NCI-H2107 treated with DMSO at 0.1 percent for 48 hours (cell line): Measurements from ENCODE around the gene ZNF319.
"Not testable (repeated sequence)": the region's sequence is repeated elsewhere in the genome, so short reads cannot be mapped to it uniquely, and the experiment has no call there.

ENCODE experiments used
- DNase-seq: peaks from one replicate; lab custom pipeline; 2025; ENCODE audit not compliant: unreplicated experiment; lab: John Stamatoyannopoulos, UW

ZNF319 gene

DNA sequence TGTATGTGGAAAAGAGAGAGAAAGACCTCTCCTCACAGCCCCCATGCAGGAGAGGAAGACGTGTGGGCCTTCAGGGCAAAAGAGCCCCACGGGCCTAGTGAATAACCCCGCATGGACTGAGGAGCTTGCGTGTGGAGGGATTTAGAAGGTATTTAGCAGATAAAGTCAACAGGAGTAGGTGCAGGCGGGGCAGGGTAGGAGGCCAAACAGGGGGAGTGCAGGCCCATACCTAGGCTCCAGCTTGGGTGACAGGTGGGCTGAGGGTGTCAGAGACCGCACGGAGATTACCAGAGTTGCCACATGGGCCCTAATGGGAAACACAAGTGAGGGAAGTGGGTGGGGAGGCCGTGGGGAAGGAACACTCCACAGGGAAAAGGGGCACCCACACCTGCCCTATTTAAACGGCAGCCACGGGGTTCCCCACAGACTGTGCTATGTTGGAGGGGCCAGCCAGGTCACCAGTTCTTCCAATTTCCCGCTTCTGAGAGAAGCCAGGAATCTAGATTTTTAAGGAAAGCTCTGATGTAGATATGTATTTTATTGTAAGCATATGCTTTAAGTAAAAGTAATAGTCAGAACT lies 21.4 kb downstream of the ZNF319 start:
- no peak for DNase-seq

DNA sequence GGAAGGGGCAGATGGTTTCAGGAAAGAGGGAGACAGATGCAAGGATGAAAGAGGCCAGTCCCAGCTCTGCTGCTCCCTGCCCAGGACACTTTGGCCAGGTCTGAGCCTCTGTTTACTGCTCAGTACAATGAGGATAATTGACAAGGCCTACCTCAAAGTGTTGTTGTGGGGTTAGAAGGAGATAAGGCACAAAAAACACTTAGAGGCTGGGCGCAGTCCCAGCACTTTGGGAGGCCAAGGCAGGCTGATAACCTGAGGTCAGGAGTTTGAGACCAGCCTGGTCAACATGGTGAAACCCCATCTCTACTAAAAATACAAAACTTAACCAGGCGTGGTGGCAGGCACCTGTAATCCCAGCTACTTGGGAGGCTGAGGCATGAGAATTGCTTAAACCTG lies 22.4 kb downstream of the ZNF319 start:
- DNase-seq: not testable (repeated sequence)

GRCh38 chr16:57977418-57978069 lies 22.9 kb downstream of the ZNF319 start:
- DNase-seq: no peak

DNA sequence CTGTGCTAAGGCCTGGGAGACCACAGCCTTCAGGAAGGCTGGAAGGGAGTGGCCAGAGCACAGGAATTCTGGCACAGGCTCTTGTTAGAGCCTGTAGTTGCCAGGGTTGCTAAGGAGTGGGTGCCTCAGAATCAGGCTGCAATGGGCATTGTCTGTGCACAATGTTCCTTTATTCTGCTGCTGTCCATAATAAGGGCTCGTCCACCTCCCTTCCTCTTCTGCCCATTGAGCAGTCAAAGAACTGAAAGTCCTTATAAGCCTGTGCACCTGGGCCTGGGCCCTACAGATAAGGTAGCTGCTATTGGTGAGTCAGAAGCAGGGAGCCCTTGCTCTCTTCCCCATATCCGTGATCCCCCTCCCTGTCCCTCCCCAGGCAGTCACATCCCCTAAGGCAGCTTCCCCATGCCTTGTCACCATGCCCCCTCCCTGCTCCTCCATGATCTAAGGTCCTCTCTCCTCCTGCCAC lies 24.1 kb downstream of the ZNF319 start:
- no peak for DNase-seq

GRCh38 chr16:57972306-57972705 lies 28.2 kb downstream of the ZNF319 start:
- no peak for DNase-seq

GRCh38 chr16:57971848-57972247 lies 28.6 kb downstream of the ZNF319 start:
- DNase-seq: no peak

GRCh38 chr16:57970970-57971369 lies 29.5 kb downstream of the ZNF319 start, which contains the start of gene CNGB1:
Gene CNGB1, minus strand, starts transcription at chr16:57971128. Its CDS starts 3,842 bp downstream, at chr16:57967286.
- DNase-seq: no peak

DNA sequence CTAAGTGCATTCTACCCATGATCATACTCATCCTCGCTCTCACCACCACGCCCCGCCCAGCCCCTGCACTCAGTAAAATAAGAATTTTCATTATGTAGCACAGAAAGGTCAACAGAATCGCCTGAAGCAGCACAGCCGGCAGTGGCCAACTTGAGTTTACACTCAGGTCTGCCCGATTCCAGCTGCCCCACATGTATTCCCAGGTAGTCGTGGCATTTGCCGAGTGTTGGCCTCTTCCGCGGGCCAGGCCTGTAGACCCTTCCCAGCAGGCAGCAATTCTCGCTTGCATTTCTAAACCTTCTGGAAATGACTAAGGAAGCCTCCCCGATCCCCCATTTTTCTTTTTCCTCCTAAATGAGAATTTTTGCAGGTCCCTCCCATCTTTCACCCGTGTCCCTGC lies 30.2 kb downstream of the ZNF319 start:
- no peak for DNase-seq

DNA sequence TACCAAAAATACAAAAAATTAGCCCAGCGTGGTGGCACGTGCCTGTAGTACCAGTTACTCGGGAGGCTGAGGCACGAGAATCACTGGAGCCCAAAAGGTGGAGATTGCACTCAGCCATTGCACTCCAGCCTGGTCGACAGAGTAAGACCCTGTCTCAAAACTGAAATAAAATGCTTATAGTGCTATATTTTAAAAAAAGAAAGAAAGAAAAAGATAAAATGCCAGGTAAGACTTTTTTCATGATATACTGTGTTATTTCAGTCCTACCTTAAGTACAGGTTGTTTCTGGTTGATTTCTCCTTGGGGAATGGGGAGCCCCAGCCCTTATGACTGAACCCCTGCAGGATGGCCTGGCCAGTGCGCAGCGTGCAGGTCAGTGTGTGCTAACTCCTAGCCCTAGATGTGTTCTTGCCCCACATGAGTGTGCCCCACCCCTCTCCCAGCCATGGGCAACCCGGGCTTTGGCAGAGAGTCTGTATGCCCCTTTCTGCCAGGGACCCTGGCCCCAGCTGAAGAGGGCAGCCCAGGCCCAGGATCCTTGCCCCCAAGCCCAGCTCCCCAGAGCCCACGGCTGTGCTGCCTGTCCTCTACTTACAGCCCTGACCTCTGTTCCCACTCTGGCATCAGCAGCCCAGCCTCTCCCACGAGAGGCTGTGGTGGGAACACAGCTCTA lies 30.9 kb downstream of the ZNF319 start:
- no peak for DNase-seq

GRCh38 chr16:57967916-57968315 lies 32.6 kb downstream of the ZNF319 start:
- DNase-seq: no peak

DNA sequence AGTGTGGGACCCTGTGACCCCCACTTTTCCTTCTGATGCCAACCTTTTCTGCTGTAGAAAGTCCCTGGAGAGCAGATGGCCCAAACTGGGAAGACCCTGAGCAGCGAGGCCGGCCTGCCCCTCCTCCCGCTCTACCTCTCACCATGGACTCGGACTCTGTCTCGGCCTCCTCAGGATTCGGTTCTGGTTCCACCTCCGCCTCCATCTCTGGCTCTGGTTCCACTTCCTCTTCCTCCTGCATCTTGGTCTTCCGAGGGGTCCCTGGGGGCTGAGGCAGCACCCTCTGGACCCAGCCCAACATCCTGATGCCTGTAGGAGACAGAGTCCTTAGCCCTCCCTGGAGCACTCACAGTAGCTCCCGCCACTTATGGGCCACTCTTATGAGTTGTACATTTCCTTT lies 33.5 kb downstream of the ZNF319 start:
- DNase-seq: no peak

- DNase-seq: no peak
Measured at GRCh38 chr16:57966204-57966771, 34.2 kb downstream of the ZNF319 start.

DNA sequence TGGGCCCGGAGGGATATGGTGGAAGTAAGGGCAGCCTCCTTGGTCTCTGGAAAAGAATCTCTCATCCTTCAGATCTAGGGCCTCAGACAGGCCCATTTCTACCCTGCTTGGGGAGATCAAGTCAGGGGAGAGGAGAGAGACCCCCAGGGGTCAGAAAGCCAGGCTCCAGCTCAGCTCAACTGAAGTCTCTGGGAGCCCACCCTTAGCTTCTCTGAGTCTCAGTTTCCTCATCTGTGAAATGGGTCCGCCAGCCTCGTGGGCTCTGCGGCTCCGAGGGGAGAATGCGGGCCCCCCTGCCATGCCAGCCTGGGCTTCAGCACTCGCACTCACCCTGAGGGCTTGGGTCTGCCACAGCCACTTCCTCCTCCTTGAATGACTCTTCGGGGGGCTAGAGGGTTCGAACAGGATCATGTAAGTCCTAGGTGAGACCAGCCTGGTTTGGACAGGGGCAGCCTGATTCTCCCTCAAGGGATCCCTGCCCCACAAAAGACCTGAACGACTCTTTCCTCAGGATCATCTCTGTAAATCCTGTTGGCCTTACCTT lies 36.2 kb downstream of the ZNF319 start:
- DNase-seq: no peak

- DNase-seq: no peak
Measured at GRCh38 chr16:57962756-57963155, 37.7 kb downstream of the ZNF319 start.

GRCh38 chr16:57962046-57962445 lies 38.4 kb downstream of the ZNF319 start:
- DNase-seq: no peak

- DNase-seq: no peak
Measured at GRCh38 chr16:57961538-57961937, 38.9 kb downstream of the ZNF319 start.

GRCh38 chr16:57960826-57961472 lies 39.5 kb downstream of the ZNF319 start:
- no peak for DNase-seq

DNA sequence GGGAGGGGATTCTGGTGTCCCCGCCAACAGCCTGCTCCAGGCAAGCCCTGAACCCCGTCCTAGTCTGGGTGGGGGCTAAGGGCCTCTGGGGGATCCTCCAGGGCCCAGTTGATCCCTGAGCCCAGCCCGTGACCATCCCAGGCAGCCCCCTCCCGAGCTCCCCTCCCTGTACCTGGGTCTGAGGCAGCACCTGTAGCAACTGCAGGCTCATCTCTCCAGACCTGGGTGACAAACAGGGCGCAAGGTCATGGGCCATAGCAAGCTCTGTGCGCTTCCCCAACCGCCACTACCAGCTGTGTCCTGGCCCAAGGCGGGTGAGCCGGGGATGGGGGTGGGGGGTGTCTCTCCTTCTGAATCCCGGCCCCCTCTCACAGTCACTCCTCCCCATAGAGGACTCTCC lies 40.2 kb downstream of the ZNF319 start:
- DNase-seq: no peak

GRCh38 chr16:57959804-57960203 lies 40.7 kb downstream of the ZNF319 start:
- no peak for DNase-seq

DNA sequence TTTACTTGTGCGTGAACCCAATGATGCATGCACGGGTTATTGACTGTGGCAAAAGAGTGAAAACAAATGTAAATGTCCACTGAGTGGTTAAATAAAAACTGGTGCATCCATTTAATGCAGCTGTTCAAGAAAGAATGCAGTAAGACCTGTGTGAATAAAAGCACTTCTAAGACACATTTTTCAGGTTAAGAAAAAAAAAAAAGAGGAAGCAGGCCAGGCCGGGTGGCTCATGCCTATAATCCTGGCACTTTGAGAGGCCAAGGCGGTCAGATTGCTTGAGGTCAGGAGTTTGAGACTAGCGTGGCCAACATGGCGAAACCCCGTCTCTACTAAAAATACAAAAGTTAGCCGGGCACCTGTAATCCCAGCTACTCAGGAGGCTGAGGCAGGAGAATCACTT lies 41.4 kb downstream of the ZNF319 start:
- DNase-seq: no peak

DNA sequence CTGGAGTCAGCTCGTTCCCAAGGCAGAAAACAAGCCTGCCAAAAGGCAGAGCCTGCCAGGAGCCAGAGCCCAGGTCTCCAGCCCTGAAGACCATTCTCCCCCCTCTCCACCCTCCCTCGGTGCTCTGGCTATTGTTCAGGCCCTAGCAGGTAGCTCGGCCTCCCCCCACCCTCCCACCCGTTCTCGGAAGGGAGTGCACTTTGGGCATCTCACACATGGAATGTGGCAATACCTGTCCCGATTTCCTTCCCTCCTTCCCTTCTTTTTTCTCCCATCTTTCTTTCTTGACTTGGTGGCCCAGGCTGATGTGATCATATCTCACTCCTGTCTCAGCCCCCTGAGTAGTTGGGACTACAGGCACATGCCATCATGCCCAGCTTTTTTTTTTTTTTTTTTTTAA lies 41.9 kb downstream of the ZNF319 start:
- no peak for DNase-seq
